GM21447 (cell line): ENCODE data around the gene RFX8.
"Not testable (repeated sequence)": the region's sequence is repeated elsewhere in the genome, so short reads cannot be mapped to it uniquely, and the experiment has no call there.

Experiments used
- ATAC-seq: cut with Tn5 transposase; IDR thresholded peaks from one replicate; pipeline ENCODE4 v1.9.1; 2021; ENCODE audit not compliant: unreplicated experiment

Gene RFX8

DNA sequence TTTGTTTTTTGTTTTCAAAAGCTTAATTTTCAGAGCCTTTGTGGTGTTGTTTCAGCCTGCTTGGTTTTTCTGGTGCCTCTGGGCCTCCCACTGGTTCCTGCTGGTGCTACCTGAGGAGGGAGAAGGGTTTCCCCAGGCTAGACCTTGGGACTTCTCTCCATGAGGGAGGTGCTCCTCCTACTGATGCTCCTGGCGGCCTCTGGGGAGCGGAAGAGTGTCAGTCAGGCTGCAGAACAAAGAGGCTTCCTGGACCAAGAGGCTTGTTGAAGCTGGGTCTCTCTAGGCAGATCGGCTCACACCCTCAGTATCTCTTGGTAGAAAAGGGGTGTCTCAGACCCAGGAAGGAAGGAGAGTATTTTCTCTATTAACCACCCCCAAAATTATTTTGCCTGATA is 32.2 kb downstream of the RFX8 start:
- ATAC-seq, result no peak

DNA sequence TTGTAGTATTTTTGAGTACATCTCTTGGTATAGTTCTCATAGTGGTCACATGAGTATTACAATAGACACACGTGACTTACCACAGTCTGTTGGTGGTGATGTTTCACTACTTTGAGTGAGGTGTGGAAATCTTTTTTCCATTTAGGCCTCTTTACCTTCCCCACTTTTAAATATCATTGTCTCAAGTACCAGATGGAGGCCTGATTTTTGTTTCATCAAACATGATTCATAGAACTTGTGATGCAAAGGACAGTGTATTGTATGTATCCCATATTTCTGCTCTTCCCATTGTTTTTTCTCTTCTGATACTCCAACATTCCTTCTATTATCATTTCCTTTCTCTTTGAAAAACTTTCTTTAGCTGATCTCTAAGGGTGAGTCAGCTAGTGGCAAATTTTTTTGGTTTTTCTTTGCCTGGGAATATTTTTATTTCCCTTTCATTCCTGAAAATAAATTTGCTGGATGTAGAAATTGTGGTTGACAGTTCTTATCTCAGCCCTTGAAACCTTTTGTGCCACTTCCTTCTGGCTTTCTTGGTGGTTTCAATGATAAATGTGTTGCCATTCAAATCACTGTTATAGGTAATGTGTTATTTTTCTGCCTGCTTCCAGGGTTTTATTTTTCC is 32.8 kb downstream of the RFX8 start:
- ATAC-seq, result no peak

DNA sequence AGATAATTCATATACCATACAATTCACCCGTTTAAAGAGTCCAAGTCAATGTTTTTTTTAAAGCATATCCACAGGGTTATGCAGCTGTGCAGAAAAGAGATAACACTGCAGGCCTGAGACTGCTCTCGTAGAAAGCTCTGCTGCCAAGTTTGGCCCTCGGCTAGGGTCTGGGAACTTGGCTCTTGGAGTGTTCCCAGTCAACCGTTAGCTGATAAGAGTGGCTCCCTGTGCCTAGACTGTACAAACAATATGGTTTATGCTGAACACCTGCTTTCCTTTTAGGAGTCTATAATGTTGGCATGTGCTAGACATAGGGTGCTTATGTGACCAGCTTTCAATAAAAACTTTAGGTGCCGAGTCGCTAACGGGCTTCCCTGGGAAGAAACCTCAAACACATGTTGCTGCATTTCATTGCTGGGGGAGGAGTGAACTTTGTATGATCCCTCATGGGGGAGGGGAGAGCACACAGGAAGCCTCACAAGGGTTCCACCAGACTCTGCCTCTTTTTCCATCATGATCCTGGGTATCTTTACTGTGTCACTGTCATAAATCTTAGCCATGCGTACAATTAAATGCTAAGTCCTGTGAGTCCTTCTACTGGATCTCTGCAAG is 34.7 kb downstream of the RFX8 start:
- no peak for ATAC-seq

DNA sequence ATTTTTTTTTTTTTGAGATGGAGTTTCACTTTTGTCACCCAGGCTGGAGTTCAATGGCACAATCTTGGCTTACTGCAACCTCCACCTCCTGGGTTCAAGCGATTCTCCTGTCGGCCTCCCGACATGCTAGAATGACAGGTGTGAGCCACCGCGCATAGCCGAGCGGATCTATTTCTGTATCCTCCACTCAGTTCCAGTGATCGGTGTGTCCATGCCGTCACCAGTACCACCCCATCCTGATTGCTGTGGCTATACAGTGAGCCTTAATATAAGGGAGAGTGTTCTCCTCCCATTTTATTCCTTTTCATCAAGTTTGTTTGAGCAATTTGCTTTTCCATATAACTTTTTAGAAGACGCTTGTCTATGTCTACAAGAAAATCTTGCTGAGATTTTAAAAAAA is 35.2 kb downstream of the RFX8 start:
- no peak for ATAC-seq

DNA sequence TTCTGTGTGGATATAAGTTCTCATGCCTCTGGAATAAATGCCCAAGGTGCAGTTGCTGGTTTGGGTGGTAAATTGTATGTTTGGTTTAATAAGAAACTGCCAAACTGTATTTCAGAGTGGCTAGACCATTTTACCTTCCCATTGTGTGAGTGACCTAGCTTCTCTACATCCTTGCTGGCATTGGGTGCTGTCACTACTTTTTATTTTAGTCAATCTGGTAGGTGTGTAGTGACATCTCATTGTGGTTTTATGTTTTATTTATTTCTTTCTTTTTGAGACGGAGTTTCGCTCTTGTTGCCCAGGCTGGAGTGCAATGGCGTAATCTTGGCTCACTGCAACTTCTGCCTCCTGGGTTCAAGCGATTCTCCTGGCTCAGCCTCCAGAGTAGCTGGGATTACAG is 36.4 kb downstream of the RFX8 start:
- ATAC-seq, result not testable (repeated sequence)

DNA sequence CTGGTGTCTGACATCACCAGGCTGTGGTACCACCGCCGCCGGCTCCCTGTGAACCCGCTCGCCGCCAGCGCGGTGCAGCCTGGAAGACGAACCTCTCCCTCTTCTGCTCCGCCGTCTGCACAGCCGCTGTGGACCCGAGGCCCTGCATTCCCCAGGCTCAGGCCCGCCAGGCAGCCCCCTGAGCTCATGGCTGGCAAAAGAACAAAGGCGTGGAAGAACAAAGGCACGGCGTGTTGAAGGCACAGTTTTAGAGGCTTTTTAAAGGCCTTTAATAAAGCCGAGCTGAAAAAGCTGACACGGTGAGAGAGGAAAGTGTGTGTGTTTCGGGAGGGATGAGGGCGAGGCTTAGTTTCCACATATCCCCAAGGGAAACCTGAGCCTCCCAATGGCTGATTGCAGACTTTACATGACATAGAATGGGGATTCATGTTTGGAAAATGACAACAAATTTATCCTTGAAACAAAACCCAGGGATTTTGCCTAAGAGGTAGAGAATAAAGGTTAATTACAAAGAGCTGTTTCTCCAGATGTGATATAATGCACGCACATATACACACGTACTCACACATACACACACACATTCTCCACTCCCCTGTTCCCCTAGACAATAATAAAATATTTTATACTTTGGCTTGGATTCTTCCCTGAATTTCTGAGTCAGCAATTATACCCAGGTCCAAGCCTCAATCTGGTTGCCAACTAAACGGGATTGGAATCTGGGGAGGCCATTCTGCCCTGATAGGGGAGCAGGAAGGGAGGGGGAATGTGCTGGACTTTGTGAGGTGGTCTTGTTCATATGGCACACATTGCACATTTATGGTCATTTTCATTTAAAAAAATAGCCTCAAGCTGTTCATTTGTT is 39.7 kb downstream of the RFX8 start:
- no peak for ATAC-seq

DNA sequence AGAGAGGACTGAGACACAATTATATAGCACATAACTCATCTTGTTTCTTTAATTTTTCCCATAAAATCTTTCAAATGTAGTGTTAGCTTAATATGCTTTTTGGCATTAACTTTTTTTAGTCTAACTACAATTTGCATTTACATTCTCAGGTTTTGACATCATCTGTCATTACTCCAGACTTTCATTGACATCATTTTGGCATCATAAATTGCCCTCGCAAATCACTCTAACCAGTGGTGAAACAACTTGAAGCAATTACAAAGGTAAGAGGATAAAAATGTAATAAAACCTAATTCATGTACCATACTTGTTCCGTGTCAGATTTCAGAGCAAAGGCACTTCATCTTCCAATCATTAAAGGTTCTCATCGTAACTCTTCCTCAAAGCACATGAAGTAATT is 41.4 kb downstream of the RFX8 start:
- ATAC-seq, result no peak

DNA sequence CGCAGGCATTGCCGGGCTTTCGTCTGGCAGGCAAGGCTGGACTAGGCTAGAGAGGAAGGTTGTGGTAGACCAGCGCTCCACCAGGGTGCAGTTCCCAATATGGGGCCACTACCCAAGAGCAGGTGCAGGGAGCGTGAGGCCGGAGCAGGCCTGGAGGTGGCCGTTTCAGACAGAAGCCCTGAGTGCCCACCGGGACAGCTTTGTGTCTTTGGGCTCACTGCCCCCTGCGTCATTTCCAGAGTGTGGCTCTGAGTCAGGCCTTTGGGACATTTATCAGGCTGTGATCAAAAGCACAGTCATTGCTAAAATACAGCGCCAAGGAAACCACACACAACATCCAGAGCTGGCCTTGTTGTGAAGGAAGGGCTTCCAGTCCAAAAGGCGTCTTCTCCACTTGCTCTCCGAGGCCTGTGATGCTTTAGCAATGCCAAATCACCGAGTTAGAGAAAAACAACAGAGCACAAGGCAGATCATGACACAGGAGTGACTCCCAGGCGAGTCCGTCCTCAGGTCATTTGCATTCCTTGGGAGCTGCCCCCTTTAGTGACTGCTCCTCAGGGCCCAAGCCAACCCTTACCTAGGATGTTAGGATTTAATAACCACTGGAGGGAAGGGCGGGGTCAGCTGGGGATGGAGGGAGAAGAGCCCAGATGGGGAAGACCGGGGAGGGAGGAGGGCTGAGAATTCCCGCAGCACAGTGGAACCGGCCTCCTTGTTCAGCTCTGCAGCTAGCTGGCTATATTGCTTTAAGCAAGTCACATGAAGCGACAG is 42.3 kb downstream of the RFX8 start:
- no peak for ATAC-seq

DNA sequence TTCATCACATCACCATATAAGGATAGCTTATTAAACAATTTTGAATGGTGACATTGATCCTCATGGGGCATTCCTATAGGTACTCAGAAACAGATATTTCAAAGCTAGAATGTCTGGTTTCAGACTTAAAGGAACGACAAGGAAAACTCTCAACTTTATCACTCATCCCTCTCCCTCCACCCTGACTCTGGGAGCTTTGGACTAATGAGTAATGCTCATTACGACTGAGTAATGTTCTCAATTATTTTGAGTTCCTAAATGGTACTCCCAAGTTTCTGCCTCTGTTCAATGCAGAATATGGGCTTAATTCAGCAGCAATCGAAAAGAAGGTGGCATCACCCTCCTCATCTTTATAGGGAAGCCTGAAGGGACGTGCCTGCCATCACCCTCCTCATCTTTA is 43.4 kb downstream of the RFX8 start:
- no peak for ATAC-seq

DNA sequence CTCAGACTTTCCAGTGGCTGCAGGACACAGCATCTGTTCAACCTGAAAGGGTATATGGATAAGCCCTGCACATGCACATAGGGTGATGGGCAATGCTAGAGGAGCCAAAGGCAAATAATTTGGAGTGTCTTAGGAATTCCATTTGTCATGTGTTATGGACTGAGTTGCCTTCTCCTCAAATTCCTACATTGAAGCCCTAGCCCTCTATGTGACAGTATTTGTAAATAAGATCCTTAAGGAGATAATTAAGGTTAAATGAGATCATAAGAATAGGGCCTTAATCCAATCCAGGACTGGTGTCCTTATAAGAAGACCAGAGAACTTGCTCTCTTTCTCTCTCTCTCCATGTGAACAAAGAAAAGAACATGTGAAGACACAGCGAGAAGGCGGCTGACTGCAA is 44.8 kb downstream of the RFX8 start:
- no peak for ATAC-seq

DNA sequence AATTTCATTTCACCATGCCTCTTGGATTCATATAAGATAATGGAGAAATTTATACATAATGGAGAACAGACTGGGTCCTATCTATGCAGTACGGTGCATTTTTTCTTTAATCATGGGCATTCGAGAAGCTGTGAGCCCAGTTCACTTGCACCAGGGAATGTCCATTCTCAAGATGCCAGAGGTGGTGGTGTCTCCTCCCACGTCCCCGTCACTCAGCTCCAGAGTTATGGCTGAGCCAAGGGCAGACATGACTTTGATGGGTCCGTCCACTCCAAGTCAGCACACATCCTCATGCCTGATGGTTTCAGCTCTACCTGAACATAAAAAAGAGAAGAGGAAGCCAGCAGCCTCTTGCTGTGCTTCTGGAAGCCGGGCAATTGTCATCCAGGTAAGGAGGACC is 45.5 kb downstream of the RFX8 start:
- ATAC-seq, result no peak

DNA sequence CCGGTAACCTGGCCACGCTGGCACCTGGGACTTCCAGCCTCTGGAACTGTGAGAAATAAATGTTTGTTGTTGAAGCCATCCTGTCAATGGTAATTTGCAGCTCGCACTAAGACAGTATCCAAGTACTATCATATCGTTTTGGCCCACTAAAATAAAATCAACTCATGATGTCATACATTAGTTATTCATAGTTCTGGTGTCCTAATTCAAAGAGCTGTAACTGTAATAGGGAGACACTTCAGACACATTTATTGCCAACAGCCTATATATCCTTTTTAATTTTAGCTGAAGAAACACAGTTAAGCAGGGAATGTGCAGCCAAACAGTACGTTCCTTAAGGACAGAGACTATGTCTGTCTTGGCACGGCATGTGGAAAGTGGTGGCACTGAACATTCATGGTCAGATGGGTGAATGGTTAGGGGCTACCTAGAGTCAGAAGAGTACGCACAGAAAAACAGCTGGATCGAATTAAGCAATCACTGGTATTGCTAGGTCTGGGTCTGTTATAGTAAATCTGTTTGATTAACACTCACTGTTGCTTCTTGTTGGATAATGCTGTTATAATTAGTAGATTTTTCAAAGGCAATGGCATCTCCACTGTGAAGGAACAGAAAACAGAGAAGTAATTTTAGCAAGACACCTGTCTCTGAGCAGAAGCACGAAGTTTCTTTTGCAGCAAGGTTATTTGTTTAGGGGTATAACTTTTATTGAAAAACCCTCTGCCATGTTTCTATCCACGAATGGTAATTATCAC is 46.3 kb downstream of the RFX8 start:
- no peak for ATAC-seq

DNA sequence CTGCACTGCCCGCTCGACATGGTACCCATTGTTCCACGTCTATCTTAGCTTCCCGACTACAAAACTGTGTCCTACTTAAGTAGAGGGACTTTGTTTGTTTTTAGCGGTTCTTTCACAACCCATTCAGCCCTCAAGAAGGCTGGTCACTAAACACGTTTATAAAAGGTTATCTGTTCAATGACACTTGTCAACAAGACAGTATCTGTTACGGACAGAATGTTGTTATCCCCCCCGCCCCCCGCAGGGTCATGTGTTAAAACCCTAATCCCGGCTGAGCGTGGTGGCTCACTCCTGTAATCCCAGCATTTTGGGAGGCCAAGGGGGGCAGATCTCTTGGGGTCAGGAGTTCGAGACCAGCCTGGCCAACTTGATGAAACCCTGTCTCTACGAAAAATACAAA is 47.2 kb downstream of the RFX8 start:
- ATAC-seq, result no peak

DNA sequence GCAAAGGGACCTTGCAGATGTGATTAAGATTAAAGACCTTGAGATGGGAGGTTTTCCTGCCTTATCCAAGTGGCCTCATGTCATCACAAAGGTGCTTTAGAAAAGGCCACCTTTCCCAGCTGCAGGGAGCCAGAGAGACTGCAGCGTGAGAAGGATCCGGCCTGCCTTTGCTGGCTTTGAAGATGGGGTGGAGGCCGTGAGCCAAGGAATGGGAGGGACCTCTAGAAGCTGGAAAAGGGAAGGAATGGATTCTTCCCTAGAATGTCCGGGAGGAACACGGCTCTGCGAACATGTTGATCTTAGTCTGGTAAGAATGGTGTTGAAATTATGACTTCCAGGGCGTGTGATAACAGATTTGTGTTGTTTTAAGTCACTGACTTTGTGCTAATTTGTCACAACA is 47.7 kb downstream of the RFX8 start:
- no peak for ATAC-seq

DNA sequence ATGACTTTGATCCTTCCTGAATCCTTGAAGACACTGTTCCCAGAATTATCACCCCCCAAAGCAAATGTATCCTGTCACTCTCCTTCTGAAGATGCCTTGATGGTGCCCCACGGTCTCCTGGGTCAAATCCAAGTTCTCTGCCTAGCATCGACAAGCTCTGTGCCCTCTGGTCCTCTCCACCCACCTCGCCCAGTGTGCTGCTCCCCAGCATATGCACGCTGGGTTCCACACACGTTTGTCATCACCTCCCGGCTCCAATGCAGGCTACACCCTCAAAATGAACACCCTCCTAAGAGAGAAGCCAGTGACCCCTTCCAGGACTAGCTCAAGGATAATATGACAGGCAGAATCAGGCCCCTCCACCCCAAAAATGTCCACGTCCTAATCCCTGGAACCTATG is 48.1 kb downstream of the RFX8 start:
- ATAC-seq, result no peak

DNA sequence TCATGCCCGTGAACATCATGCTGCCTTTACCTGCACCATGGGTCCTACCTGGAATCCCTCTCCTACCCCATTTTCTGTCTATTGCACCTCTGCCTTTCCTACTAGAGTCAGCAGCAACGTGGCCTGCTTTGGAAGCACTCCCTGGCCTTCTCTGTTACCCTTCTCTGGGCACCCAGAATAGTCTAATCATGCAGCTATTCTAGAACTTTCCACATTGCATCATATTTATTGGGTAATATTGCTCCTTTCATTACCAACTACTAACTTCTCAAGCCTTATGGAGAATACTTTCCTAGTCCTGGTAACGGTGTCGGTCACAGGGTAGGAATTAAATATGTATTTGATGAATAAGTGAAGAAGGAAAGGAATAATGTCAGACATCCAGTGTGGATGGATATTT is 54.3 kb downstream of the RFX8 start:
- no peak for ATAC-seq

DNA sequence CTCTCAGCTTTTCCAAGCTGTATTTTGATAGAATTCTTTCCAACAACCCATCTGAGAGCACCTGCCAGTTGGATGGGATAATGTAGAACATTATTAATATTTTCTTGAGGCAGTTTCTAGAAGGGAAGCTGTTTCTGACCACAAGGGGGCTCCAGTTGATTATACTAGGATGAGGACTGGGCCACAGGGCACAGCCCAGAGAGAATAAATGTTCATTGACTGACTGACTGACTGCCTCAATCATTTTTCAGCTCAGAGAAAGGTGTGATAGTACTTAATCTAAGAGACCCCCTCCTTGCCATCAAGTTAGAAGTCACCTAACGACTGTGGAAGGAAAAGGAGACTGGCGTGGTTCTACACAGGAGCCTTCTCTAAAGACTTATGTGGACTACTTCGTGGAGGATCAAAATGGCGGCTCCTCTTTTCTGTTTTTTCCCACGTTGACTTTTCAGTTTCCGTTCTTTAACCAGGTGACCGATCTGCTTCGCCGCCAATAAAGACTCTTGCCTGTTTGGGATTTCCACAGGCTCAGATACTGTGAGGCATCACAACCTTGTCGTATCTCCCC is 55.7 kb downstream of the RFX8 start:
- no peak for ATAC-seq

DNA sequence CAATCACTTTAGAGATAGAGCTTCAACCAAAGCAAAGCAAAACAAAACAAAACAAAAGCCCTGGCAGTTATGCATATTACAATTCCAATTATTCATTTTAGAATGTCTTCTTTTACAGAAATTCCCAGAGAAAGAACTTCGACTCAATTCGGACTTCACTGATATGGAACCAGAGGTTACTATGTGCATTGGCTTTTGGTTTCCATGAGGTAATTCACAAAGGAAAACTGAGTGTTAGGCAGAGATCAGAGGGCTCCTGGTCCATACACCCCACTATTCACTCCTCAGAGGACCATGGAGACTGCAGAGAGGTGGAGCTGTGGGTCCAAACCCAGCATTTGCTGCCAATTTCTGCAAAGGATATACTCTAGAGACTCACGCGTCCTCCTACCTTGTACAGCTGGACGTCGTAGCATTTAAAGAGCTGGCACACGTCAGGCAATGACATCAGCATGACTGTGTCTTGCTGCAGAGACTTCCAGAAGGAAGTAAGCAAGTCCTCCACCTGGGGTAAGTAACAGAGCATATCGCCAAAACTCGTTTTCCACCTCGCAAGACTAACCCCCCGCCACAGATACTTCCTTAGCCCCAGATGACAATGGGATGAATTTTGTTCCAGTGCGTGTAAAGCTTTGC is 56.3 kb downstream of the RFX8 start:
- ATAC-seq, result no peak

DNA sequence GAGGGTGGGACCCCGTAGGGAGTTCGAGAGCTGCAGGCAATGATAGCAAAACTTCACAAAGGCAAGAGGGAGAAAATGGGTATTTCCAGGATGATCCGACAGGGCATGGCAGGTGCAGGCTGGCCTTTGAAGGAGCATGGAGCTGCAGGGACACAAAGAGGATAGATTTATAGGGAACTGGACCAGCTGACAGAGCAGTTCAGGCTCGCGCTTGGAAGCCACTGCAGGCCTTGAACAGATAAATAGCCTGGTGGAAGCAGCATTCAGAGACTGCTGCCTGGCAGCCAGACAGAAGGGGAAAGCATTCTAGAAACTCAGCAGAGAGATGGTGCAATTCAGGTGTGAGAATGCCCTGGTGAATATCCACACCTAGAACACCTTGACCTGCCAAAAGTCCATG is 58.3 kb downstream of the RFX8 start:
- no peak for ATAC-seq

DNA sequence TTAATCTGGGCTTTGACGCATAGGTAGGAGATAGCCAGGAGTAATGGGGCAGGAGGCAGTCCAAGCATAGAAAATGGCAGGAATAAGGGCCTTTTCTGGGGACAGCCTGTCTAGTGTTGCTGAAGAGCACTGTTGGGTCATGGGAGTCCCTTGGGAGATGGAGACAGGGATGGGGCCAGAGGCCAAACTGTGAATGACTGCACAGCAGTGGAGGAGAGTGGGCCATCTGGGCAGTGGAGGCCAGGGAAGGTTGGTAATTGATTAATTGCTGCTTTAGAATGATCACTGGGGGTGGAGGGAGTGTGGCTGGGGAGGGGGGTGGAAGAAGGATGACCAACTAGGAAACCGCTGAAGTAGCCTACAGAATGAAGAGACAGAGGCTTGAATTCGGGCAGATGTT is 59.0 kb downstream of the RFX8 start:
- no peak for ATAC-seq
